DMS114 treated with DMSO at 0.1 percent for 48 hours (cell line): Measurements from ENCODE around the gene DCLK1.

Experiments used
- DNase-seq: peaks from one replicate; lab custom pipeline; 2025; ENCODE audit not compliant: unreplicated experiment; lab: John Stamatoyannopoulos, UW

Gene DCLK1

GRCh38 chr13:35909837-35910540 lies 221.2 kb downstream of the DCLK1 start:
- DNase-seq, result no peak

GRCh38 chr13:35909091-35909490 lies 222.1 kb downstream of the DCLK1 start:
- no peak for DNase-seq

- no peak for DNase-seq
These were observed 223.0 kb downstream of the DCLK1 start for GRCh38 chr13:35908226-35908625.

GRCh38 chr13:35906636-35907035 lies 224.5 kb downstream of the DCLK1 start:
- no peak for DNase-seq

- no peak for DNase-seq
These were observed 228.1 kb downstream of the DCLK1 start for GRCh38 chr13:35903075-35903474.

- no peak for DNase-seq
These were observed 233.1 kb downstream of the DCLK1 start for GRCh38 chr13:35898041-35898440.

- DNase-seq, result no peak
These were observed 236.5 kb downstream of the DCLK1 start for GRCh38 chr13:35894636-35895035.

GRCh38 chr13:35892837-35893814 lies 238.1 kb downstream of the DCLK1 start:
- DNase-seq, result no peak

GRCh38 chr13:35891507-35892441 lies 239.4 kb downstream of the DCLK1 start:
- DNase-seq, result no peak

- DNase-seq, result no peak
These were observed 241.6 kb downstream of the DCLK1 start for GRCh38 chr13:35889560-35889959.

- DNase-seq, result no peak
These were observed 242.2 kb downstream of the DCLK1 start for GRCh38 chr13:35888981-35889380.

- DNase-seq, result no peak
These were observed 242.7 kb downstream of the DCLK1 start for GRCh38 chr13:35888457-35888883.

- DNase-seq, result no peak
These were observed 244.0 kb downstream of the DCLK1 start for GRCh38 chr13:35887115-35887666.

GRCh38 chr13:35886332-35887114 lies 244.7 kb downstream of the DCLK1 start:
- no peak for DNase-seq

GRCh38 chr13:35884211-35884760 lies 246.9 kb downstream of the DCLK1 start:
- DNase-seq, result no peak

GRCh38 chr13:35882722-35883497 lies 248.3 kb downstream of the DCLK1 start:
- DNase-seq, result no peak

- DNase-seq, result no peak
These were observed 249.8 kb downstream of the DCLK1 start for GRCh38 chr13:35881360-35881759.

- no peak for DNase-seq
These were observed 252.1 kb downstream of the DCLK1 start for GRCh38 chr13:35879111-35879510.

GRCh38 chr13:35876601-35877000 lies 254.6 kb downstream of the DCLK1 start:
- DNase-seq, result no peak
